Epidermal melanocyte (primary cell): ENCODE data around the gene LBP.
"Not testable (repeated sequence)": the region's sequence is repeated elsewhere in the genome, so short reads cannot be mapped to it uniquely, and the experiment has no call there.

ENCODE experiments used
- DNase-seq: peaks from one replicate; pipeline ENCODE4 v3.0.0; 2011; ENCODE audit warnings: low spot score; ENCODE audit not compliant: insufficient read length

The LBP gene

DNA sequence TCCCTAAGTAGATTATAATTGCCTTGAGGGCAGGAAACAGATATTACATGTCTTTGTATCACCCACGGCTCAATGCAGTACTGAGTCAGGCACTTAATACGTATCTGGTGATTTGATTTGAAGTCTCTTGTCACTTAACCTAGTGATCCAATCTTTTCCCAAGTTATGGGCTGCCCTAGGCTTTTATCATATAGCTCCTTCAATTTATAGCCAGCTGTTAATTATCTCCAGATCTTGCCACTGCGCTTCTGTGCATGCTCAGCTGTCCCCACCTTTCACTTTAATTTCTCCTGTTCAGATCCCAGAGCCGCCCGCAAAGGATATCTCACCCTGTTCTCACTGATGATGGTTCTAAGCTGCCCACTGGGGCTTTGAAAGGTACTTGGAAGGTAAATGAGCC lies 47.0 kb downstream of the LBP start:
- no peak for DNase-seq

DNA sequence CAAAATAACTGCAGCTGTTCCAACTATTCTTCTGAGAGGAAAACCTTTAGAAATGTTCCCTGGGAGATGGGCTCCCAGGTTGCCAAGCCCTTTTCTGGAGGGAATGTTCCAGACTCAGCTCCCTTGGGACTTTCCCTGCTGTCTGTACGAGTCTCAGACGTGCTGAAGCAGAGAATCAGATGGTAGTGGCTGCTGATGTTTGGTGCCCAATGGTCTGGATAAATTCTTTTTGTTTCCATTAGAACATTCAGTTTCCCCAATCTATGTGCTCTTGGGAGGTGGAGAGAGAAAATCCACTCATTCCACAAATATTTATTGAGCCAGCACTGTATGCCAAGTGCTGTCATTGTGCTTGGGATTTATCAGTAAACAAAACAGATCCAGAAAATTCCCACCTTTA lies 48.9 kb downstream of the LBP start:
- DNase-seq, result no peak

DNA sequence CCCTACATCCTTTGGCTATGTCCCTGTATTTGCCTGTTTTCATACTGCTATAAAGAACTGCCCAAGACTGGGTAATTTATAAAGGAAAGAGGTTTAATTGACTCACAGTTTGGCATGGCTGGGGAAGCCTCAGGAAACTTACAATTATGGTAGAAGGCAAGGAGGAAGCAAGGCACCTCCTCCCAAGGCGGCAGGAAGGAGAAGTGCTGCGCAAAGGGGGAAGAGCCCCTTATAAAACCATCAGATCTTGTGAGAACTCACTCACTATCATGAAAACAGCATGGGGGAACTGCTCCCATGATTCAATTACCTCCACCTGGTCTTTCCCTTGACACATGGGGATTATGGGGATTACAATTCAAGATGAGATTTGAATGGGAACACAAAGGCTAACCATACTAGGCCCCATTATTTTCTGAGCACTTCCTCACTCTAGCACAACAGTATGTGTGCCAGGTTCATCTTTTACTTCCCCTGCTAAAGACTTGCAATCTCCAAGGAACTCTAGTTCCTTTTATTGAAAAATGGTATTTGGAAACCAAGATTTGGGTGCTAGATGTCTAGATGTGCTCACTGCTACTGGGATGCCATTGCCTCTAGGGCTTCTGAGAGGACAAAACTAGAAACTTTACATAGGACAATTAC lies 49.6 kb downstream of the LBP start:
- DNase-seq, result not testable (repeated sequence)

DNA sequence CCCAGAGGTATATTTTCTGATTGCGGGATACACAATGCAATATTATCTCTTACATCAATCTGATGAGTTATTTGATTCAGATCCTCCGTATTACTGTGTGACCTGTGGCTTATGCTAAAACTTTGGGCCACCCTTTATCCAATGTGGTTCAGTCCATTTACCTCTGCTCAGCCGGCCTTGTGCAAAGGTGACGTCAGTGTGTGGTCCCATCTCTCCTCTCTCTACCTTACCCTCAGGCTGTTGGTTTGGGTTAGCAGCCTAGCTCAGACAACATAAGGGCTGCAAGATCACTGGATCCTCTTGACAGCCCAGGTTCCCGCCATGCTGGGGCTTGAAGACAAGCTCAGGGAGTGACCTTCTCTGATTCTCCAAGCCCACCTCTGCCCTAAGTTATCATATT lies 55.8 kb downstream of the LBP start:
- DNase-seq, result no peak

DNA sequence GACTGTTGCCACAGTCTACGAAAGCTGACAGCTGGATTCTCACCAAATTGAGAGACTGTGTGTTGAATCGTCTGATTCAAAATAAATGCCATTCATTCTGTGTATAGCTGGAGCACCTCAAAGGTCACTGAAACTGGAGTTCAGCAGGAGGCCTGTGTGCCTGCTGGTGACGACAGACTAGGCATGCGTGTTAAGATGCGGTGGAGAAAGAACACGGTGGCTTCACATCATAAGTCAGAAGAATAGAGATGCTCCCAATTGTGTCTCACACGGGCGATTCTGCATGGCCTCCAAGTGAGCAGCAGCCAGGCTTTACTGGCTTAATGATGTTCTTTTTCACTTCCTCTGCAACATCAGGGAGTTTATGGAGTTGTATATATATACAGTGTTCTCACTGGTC lies 56.5 kb downstream of the LBP start:
- no peak for DNase-seq

DNA sequence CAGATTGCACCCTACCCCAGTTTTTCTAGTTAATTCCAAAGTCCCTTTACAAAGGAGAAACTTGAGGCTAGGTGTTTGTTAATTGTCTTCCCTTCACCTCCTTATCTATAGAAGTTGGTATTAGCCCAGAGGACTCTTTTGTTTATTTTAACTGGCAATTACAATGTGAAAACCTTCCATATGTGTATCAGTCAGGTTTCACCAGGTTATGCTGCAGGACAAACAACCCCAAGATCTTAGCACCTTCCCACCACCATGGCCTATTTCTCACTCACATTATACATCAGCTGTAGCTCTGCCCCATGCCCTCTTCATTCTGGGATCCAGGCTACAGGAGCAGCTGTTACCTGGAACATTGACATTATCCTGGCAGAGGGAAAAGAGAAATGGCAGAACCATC lies 57.7 kb downstream of the LBP start:
- no peak for DNase-seq

DNA sequence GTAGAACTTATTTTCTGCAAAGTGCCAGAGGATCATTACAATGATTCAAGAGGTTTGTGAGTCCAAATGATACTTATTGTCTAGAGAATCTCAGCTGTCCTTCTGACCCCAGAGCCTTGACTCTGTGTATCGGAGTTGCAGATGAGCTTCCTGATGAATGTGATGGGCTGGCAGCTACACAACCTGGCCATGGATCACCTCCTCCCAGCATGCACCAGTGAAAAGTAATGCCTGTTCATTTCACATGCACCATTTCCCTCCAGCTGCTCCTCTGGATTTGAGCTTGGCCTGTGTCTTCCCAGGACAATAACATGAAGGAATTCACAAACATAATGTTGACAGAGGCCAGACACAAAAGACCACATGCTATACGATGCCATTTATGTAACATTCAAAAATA lies 58.9 kb downstream of the LBP start:
- no peak for DNase-seq

DNA sequence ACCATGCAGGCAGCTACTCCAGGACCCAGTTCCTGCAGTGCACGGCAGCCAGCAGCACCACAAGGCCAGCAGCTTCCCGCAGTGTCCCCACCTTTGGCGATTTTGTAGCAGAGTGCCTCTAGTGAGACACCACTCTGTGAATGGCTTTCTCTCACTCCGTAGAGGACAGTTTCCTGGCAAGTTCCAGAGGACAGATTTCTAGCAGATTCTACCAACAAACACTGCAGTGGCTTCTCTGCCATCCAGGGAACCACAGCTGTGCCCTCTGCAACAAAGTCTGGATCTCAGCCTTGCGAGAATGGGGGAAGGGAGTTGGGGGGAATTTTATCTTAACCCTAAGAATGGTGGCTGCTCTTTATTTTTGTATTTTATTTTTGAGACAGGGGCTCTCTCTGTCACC lies 60.2 kb downstream of the LBP start:
- DNase-seq, result no peak

DNA sequence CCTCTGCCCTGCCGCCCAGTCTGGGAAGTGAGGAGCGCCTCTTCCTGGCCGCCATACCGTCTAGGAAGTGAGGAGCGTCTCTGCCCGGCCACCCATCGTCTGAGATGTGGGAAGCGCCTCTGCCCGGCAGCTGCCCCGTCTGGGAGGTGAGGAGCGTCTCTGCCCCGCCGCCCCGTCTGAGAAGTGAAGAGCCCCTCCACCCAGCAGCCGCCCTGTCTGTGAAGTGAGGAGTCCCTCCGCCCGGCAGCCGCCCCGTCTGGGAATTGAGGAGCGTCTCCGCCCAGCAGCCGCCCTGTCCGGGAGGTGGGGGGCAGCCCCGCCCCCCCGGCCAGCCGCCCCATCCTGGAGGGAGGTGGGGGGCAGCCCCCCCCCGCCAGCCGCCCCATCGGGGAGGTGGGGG lies 61.0 kb downstream of the LBP start:
- DNase-seq, result no peak

DNA sequence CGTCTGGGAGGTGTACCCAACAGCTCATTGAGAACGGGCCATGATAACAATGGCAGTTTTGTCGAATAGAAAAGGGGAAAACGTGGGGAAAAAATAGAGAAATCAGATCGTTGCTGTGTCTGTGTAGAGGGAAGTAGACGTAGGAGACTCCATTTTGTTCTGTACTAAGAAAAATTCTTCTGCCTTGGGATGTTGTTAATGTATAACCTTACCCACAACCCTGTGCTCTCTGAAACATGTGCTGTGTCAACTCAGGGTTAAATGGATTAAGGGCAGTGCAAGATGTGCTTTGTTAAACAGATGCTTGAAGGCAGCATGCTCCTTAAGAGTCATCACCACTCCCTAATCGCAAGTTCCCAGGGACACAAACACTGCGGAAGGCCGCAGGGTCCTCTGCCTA lies 61.5 kb downstream of the LBP start:
- DNase-seq, result not testable (repeated sequence)

DNA sequence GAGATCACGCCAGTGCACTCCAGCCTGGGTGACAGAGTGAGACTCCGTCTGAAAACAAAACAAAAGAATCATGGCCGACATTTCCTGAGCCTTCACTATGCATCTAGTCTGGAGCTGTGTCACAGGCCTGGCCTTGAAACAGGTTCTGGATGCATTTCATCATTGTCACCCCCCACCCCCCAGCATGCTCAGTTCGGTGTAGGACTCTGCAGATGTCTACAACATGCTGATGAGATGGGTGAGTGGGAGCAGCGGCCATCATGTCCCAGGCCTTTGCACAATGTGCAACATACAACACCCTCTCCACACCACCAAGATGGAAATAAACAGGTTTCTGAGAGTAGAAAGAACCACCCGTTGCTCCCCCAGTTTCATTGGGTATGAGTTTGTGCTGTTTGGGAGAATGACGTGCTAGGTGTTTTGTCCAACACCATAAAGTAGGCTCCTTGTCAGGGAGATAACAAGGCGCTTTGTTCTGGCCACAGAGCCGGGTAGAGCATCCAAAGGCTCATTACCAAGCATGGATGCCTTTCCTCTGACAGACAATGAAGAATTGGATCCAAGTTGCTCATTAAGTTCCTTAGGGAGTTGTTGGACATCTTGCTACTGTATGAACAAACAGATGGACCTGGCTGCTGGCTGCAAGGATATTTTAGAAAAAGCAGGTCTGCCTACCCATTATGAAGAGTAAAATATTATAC lies 66.7 kb downstream of the LBP start:
- no peak for DNase-seq

DNA sequence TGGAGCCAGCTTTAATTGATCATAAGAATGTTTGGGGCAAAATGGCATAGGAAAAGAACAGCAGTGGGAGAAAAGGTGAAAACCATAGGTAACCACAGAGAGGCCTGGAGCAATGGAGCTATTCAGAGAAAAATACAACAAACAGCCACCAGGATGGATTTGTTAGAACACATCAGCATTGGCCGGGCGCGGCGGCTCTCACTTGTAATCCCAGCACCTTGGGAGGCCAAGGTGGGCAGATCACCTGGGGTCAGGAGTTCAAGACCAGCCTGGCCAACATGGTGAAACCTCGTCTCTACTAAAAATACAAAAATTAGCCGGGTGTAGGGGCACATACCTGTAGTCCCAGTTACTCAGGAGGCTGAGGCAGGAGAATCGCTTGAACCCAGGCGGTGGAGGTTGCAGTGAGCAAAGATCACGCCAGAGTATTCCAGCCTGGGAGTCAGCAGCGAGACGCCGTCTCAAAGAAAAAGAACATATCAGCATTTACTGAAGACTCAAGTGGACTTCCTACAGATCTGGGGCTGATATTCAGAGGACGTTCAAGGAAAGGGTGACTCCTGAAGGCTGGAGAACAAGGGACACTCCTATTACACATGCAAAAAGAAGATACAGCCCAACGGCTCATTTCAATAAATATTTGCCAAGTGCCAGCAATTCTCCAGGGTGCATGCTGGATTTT lies 68.6 kb downstream of the LBP start:
- no peak for DNase-seq

DNA sequence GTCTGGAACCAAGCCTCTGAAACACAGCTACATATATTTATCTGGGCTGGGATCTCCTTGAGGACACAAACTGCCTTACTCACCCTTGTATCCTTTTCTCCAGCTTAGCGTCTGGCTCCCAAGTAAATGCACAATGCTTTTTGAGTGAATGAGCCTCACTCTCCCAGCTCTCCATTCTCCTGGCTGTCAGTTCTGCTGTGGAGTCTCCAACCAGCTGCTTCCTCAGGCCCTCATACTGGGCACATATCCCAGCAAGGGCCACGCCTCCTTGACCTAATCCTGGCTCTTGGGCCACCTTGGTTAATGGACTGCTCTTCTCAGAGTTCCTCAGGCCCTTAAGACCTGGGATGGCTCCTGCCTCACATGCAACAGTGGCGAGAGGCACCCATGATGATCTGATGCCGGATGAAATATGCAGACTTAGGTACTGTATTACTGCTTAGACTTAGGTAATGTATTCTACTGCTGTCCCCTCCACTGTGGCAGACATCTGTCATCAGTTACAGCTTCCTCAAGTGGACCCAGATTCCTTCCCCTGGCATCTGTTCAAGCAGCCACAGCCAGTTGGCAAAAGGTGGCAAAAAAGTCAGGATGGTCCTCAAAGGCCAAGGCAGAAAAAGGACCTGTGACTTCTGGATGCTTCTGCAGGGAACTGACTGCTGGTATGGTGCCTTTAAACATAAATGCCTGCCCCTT lies 72.4 kb downstream of the LBP start:
- DNase-seq, result no peak

DNA sequence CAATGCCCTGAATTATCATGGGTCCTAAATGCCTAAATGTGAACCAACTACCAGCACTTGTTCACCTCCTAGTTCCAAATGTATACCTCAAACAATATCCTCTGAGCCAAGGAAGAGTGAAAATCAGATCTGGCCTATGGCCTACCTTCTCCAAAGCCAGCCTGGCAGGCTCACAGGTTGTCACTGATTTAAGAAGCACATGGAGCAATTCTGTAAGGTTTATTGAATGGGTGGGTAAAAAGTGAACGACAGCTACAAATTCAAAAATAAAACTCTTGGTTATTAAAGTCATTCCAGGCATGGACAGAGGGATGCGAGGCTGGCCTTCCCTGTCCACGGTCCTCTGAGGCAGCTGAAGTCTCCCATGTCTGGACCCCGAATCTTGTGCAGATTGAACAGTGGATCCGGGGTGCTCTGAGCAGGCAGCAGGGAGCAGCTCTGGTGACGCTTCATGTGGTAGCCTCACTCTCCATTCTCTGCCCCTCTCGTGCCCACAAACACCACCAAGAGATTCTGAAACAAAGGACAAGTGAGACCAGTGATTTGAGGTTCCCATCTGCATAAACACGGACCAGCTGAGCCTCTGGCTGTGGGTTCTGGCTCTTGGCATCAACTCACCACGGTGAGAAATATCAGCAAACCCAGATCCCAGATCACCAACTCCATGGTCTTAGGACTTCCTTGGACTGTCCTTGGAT lies 74.3 kb downstream of the LBP start:
- no peak for DNase-seq

DNA sequence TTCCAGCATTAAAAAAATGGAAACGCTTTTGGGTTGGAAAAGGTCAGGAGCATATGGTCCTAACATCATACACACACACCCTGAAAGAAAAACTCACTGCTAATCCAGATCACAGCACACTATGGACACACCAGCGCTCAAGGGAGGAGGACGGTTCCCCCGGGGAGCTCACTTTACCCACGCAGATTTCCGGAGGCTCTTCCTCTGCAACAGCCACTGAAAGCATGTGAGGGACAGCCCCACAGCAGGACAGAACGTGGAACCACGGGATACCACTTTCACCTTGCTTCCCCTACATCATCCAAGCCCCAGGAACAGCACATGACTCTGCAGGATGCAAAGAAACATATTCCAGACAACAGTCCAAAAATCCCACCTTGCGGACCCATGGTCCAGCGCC lies 75.6 kb downstream of the LBP start:
- no peak for DNase-seq

DNA sequence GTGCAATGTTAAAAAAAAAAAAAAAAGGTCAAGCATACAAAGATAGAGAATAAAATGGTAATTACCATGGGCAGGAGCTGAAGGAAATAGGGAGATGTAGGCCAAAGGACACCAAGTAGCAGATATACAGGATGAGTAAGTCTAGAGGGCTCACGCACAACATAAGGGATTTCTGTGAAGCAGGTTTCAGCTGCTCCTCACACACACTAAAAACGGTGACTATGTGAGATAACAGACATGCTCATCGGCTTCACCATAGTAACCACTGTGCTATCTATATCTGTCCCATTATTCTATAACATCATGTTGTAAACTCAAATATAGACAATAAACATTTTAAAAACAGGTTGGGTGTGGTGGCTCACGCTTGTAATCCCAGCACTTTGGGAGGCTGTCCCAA lies 77.3 kb downstream of the LBP start:
- DNase-seq, result no peak

DNA sequence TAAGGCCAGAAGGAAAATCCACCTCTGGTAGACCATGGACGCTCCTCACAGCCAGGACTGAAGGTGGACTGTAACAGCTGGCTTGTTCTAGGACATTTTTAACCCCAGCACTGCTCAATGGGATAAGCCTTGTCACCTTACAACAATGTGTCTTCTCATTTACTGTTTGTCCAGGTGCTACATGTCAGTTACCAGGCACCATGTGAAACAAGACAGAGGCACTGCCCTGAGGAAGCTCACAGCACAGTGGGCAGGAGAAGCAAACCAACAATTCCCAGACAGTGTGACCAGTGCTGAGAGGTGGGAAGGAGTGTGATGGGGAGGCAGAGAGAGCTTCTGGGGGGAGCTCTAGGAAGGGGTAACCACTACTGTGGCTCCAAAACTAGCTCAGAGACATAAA lies 78.1 kb downstream of the LBP start:
- DNase-seq, result no peak

DNA sequence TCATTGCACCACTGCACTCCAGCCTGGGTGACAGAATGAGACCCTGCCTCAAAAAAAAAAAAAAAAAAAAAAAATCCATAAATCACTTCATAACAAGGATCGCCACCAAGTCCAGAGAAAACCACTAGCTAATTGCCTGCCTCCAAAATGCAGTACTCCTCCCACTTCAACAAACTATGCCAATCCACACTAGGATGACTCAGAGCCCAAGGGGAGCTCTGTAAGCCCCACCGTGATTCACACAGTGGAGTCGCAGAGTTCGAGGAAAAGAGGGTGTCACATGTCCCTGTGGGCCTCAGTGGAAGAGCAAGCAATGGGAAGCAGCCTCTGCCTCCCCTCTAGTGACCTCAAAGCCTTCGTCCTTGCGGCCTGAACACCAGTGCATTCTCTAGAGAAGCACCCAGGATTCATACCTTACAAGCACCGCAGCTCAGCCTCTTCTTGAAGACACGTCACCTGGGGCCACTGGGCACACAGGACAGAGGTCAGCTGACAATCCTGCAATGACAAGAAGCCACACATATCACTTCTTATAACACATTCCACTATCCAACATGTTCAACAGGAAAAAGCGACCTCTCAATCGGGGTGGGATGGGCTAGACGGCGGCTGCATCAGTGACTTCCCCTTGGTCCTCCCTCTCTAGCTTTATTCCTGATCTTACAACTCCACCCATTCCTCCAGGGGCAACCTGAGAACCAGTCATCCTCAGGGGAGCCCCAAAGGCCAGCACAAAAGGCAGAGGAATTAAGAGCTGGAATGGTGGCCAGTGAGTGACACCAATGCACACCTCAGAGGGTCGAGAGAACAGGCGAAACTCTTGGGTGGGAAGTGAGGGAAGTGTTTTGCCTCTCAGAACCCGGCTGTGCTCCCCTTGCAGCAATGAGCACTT lies 80.0 kb downstream of the LBP start:
- no peak for DNase-seq
